Kidney (tissue), 14 donors: ENCODE data around the gene ELAC2. TPM values are rescaled to one million over a fixed set of nuclear protein-coding genes. Genes with fewer than 3 reads are reported as not detected.

Experiments used
- DNase-seq, 5 donors: peaks; one replicate each; pipeline ENCODE4 v3.0.0-alpha.2; 2013 to 2020
- FAIRE-seq: peaks from 2 replicates; lab custom pipeline; 2012; peaks lifted over from hg19 to GRCh38; lab: Jason Lieb, UNC
- H3K27ac ChIP-seq, 2 donors: one replicate each; pipeline ENCODE4 v1.7.0; 2013; ENCODE audit warnings: low read depth in 2 of 2, low read length in 2 of 2, inconsistent platforms in 1 of 2
- H3K27me3 ChIP-seq: one replicate; pipeline ENCODE4 v1.7.1; 2013; ENCODE audit warnings: low read length, inconsistent platforms; ENCODE audit not compliant: control insufficient read depth, insufficient read depth
- H3K36me3 ChIP-seq, 3 donors: one replicate each; pipeline versions ENCODE4 v1.7.0 to v1.7.1; 2013; ENCODE audit warnings: low read length in 3 of 3, control low read depth in 1 of 3, inconsistent platforms in 1 of 3; ENCODE audit not compliant: insufficient read depth in 3 of 3, control insufficient read depth in 2 of 3
- H3K4me1 ChIP-seq, 3 donors: one replicate each; pipeline versions ENCODE4 v1.7.0 to v1.7.1; 2013; ENCODE audit warnings: low read length in 3 of 3, inconsistent platforms in 1 of 3, low read depth in 1 of 3; ENCODE audit not compliant: control insufficient read depth in 2 of 3, insufficient read depth in 2 of 3
- H3K4me3 ChIP-seq, 3 donors: one replicate each; pipeline versions ENCODE4 v1.7.0 to v1.8.1; 2013; ENCODE audit warnings: low read length in 3 of 3, control low read depth in 1 of 3, inconsistent platforms in 1 of 3
- H3K9ac ChIP-seq, 3 donors: one replicate each; pipeline versions ENCODE4 v1.7.0 to v1.7.1; 2013; ENCODE audit warnings: low read length in 3 of 3, control low read depth in 1 of 3, inconsistent platforms in 1 of 3
- H3K9me3 ChIP-seq, 3 donors: one replicate each; pipeline versions ENCODE4 v1.7.0 to v1.7.1; 2013; ENCODE audit warnings: low read length in 3 of 3, control low read depth in 1 of 3, inconsistent platforms in 1 of 3; ENCODE audit not compliant: control insufficient read depth in 2 of 3, insufficient read depth in 1 of 3
- intact Hi-C: fragments of 100-400 bp; cut with DNase I; formaldehyde crosslinking; loops from one replicate; pipeline ENCODE4 v1.11.1; 2022
- polyA plus RNA-seq: library from polyadenylated mRNA; stranded (reverse); fragments of 350-450 nt; fragmentation: Illumina TruSeq; extraction: RNeasy Lipid Tissue Mini Kit (QIAGEN cat#74804); gene quantifications from one replicate; pipeline ENCODE4 v1.2.3, GENCODE V29; 2014; ENCODE audit warnings: low read depth, low replicate concordance; ENCODE audit not compliant: insufficient read depth
- total RNA-seq: library from RNA; stranded (reverse); fragmentation: NEBNext Ultra II Directional; extraction: Animal tissue kit (Norgen Biotek cat#: 25700); gene quantifications from one replicate; pipeline ENCODE4 v1.2.1, GENCODE V29; 2021
- TF ChIP-seq, protein P1 (sequence below): IDR thresholded peaks from 3 replicates; pipeline ENCODE4 v1.5.1; 2012; ENCODE audit warnings: mild to moderate bottlenecking, moderate library complexity, borderline replicate concordance; ENCODE audit not compliant: insufficient read depth; ENCODE audit errors: extremely low read depth
- donor health status: control.
- donor health status: control.
- donor health status: control.
- donor health status: control.
- donor health status: control.
- donor health status: DM: yes; HTN: yes; CAD: no.
- donor health status: Normal renal cell carcinoma (clear cell type).

ELAC2 gene
- total and polyA plus RNA-seq, 2 donors from 2014 or later: 29.7 to 57.4 TPM

DNA sequence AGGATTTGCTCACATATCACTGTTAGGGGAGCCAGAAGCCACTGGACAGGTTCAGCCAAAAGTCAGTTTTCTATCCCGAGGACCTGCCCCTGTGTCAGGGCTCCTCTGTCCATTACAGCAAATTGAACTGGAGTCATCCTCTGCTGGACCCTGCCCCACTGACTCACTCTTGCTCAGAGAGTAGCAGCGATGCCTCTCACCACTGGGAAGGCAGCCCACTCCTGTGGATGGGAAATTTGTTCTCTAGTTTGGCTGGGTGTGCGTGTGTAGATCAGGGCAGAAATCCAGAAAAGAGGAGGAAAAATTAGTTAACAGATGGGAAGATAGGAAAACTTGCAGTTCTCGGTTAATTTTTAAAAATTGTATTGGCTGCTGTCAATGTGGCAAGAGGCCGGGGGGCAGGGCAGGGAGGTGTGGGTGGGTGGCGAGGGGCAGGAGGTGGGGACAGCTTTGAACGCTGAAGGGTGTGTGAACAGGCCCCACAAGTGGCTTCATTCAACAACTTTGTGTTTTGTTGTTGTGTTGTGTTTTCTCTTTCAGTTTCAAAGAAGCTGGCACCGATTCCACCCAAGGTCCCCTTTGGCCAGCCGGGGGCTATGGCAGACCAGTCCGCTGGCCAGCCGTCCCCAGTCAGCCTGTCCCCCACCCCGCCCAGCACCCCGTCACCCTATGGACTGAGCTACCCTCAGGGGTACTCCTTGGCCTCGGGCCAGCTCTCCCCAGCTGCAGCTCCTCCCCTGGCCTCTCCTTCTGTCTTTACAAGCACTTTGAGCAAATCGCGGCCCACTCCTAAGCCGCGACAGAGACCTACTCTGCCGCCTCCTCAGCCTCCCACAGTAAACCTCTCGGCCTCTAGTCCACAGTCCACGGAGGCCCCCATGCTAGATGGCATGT is 33.6 kb downstream of the ELAC2 start:
- Histone ChIP-seq H3K9me3 (no peaks in the 10 kb centered on the region), H3K9ac (no peak overlapping the region), H3K27ac (peak overlapping the region; percentile 49 to 75), H3K4me3 (no peak overlapping the region), H3K4me1 (peaks cover 0 to 19% (median 4%) of the 10 kb centered on the region in 3 donors), H3K36me3 (no peaks in the 10 kb centered on the region), H3K27me3 (no peaks in the 10 kb centered on the region)
- intact Hi-C loops: no loop called here
- DNase-seq (peak in 1 of 5 donors; percentile 21), FAIRE-seq (no peak)
- TF ChIP-seq, protein P1, sequence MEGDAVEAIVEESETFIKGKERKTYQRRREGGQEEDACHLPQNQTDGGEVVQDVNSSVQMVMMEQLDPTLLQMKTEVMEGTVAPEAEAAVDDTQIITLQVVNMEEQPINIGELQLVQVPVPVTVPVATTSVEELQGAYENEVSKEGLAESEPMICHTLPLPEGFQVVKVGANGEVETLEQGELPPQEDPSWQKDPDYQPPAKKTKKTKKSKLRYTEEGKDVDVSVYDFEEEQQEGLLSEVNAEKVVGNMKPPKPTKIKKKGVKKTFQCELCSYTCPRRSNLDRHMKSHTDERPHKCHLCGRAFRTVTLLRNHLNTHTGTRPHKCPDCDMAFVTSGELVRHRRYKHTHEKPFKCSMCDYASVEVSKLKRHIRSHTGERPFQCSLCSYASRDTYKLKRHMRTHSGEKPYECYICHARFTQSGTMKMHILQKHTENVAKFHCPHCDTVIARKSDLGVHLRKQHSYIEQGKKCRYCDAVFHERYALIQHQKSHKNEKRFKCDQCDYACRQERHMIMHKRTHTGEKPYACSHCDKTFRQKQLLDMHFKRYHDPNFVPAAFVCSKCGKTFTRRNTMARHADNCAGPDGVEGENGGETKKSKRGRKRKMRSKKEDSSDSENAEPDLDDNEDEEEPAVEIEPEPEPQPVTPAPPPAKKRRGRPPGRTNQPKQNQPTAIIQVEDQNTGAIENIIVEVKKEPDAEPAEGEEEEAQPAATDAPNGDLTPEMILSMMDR: no peak

- no peaks in the 10 kb centered on the region for H3K9me3 ChIP-seq
- TF ChIP-seq, protein P1: no peak
- H3K36me3 ChIP-seq: no peaks in the 10 kb centered on the region
- H3K4me1 ChIP-seq: peaks cover 0 to 15% (median 4%) of the 10 kb centered on the region in 3 donors
- no peaks in the 10 kb centered on the region for H3K27me3 ChIP-seq
- no peak overlapping the region for H3K9ac ChIP-seq
- intact Hi-C loops: no loop called here
- FAIRE-seq (no peak), DNase-seq (no peak)
- no peak overlapping the region for H3K4me3 ChIP-seq
- H3K27ac ChIP-seq: no peak overlapping the region
Measured at GRCh38 chr17:12982224-12982623, 35.6 kb downstream of the ELAC2 start.

GRCh38 chr17:12979826-12980500 is 37.9 kb downstream of the ELAC2 start:
- DNase-seq (no peak), FAIRE-seq (no peak)
- Histone ChIP-seq H3K9me3 (no peaks in the 10 kb centered on the region), H3K4me3 (no peak overlapping the region), H3K9ac (no peak overlapping the region), H3K4me1 (peaks cover 0 to 2% (median 2%) of the 10 kb centered on the region in 3 donors), H3K27me3 (no peaks in the 10 kb centered on the region), H3K27ac (no peak overlapping the region), H3K36me3 (no peaks in the 10 kb centered on the region)
- TF ChIP-seq, protein P1: no peak
- intact Hi-C loops: no loop called here
